SH-SY5Y (cell line): Measurements from ENCODE around the gene PPL.

ENCODE experiments used
- GATA2 ChIP-seq: IDR thresholded peaks from 2 replicates; pipeline ENCODE4 v1.6.1; 2011; ENCODE audit warnings: mild to moderate bottlenecking, low read depth, low read length
- GATA3 ChIP-seq: IDR thresholded peaks from 2 replicates; pipeline ENCODE4 v1.6.1; 2011; ENCODE audit warnings: low read depth, mild to moderate bottlenecking, low read length, moderate library complexity

DNA sequence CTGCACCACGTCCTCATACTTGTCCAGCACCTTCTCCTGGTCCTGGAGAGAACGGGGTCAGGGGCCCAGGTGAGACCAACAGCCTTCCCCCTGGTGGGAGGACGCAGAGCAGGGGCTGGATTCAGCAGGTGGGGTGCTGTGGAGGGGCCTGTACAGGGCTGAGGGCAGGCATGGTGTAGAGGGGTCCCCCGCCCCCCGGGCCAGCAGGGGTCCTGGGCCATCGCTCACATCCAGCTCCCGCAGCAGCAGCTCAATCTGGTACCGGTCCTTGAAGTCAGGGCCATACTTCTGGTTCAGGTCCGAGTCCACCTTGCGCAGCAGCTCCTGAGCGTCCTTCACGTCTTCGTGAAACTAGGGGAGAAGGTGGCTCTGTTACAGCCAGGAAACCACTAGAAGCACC lies 41.6 kb downstream of the PPL start:
- TF ChIP-seq GATA3 = no peak
- TF ChIP-seq GATA2 = no peak
